VCaP (cell line): ENCODE measurements around the gene DNM3.

Source experiments
- H3K27ac ChIP-seq: fragments of 450-650 bp; 2 replicates; pipeline ENCODE4 v1.5.1; 2017
- CTCF ChIP-seq: fragments of 450-650 bp; conservative IDR thresholded peaks from 2 replicates; pipeline ENCODE4 v1.5.1; 2017; ENCODE audit warnings: mild to moderate bottlenecking, moderate library complexity

DNM3 gene

GRCh38 chr1:172339842-172340241, 498.5 kb downstream of the DNM3 start:
- H3K27ac ChIP-seq, result no peak overlapping the region
- TF ChIP-seq CTCF, result no peak

GRCh38 chr1:172340520-172340919, 499.2 kb downstream of the DNM3 start:
- no peak overlapping the region; the same call in 1 of the 2 replicates for H3K27ac ChIP-seq
- TF ChIP-seq CTCF, result no peak

- peak overlapping the region; percentile 38 for H3K27ac ChIP-seq
- no peak for TF ChIP-seq CTCF
Measured at GRCh38 chr1:172341697-172342096, 500.4 kb downstream of the DNM3 start.

GRCh38 chr1:172342584-172343239, 501.4 kb downstream of the DNM3 start:
- TF ChIP-seq CTCF, result no peak

GRCh38 chr1:172343240-172344160, 502.2 kb downstream of the DNM3 start:
- no peak for TF ChIP-seq CTCF
- H3K27ac ChIP-seq, result no peak overlapping the region

More at GRCh38 chr1:172342584-172343239, 501.4 kb downstream of the DNM3 start:
- H3K27ac ChIP-seq, result peak overlapping the region; percentile 38

GRCh38 chr1:172344444-172344843, 503.1 kb downstream of the DNM3 start:
- no peak for TF ChIP-seq CTCF
- no peak overlapping the region for H3K27ac ChIP-seq

GRCh38 chr1:172345077-172345476, 503.8 kb downstream of the DNM3 start:
- TF ChIP-seq CTCF, result no peak
- H3K27ac ChIP-seq, result no peak overlapping the region
